DND-41 (cell line): ENCODE data around the gene MTA1.

ENCODE experiments used
- ATAC-seq: fragments of 200-7000 bp; cut with Tn5 transposase; 3 replicates; pipeline ENCODE4 v1.9.1; 2021; ENCODE audit warnings: low read depth; ENCODE audit not compliant: insufficient read depth
- DNase-seq: peaks from one replicate; pipeline ENCODE4 v3.0.0-alpha.2; 2020
- H2AFZ ChIP-seq: 2 replicates; pipeline ENCODE4 v1.6.0; 2012; ENCODE audit warnings: low read depth, low read length
- H3K27ac ChIP-seq: 2 replicates; pipeline ENCODE4 v1.5.1; 2012; ENCODE audit warnings: low read length, inconsistent platforms
- H3K27me3 ChIP-seq: fragments of 200-600 bp; sonication (generic); 2 replicates; pipeline ENCODE4 v1.6.0; 2012; ENCODE audit warnings: low read length, mild to moderate bottlenecking, inconsistent platforms; ENCODE audit not compliant: insufficient read depth, poor library complexity
- H3K36me3 ChIP-seq: 2 replicates; pipeline ENCODE4 v1.5.1; 2012; ENCODE audit warnings: low read length, inconsistent platforms; ENCODE audit not compliant: insufficient read depth
- H3K4me1 ChIP-seq: 2 replicates; pipeline ENCODE4 v1.5.1; 2012; ENCODE audit warnings: mild to moderate bottlenecking, low read length; ENCODE audit not compliant: insufficient read depth
- H3K4me2 ChIP-seq: 2 replicates; pipeline ENCODE4 v1.6.0; 2012; ENCODE audit warnings: mild to moderate bottlenecking, moderate library complexity, low read length, inconsistent platforms; ENCODE audit not compliant: insufficient read depth
- H3K4me3 ChIP-seq, 2 experiments: fragments of 200-600 bp in 1 of 2; shearing (Covaris generic) in 1 of 2; 2 replicates each; pipeline ENCODE4 v1.5.1; 2012 to 2016; ENCODE audit warnings: inconsistent platforms in 2 of 2, low read length in 2 of 2, mild to moderate bottlenecking in 2 of 2, low read depth in 1 of 2, moderate library complexity in 1 of 2
- H3K79me2 ChIP-seq: 2 replicates; pipeline ENCODE4 v1.6.0; 2012; ENCODE audit warnings: low read length, inconsistent platforms; ENCODE audit not compliant: insufficient read depth
- H3K9ac ChIP-seq: 2 replicates; pipeline ENCODE4 v1.6.0; 2012; ENCODE audit warnings: low read depth, mild to moderate bottlenecking, inconsistent platforms, low read length, moderate library complexity
- H3K9me3 ChIP-seq: 2 replicates; pipeline ENCODE4 v1.5.1; 2012; ENCODE audit warnings: low read length, moderate library complexity, mild to moderate bottlenecking, inconsistent platforms; ENCODE audit not compliant: insufficient read depth, severe bottlenecking
- H4K20me1 ChIP-seq: 2 replicates; pipeline ENCODE4 v1.6.0; 2012; ENCODE audit warnings: low read length; ENCODE audit not compliant: insufficient read depth
- CTCF ChIP-seq: IDR thresholded peaks from 2 replicates; pipeline ENCODE4 v1.5.1; 2012; ENCODE audit warnings: borderline replicate concordance, low read length, moderate library complexity, mild to moderate bottlenecking; ENCODE audit not compliant: poor library complexity, severe bottlenecking; ENCODE audit errors: extremely low read depth
- EZH2 ChIP-seq: IDR thresholded peaks from 3 replicates; pipeline ENCODE4 v1.6.1; 2012; ENCODE audit warnings: borderline replicate concordance, low read depth, mild to moderate bottlenecking, moderate library complexity, low read length, inconsistent platforms; ENCODE audit not compliant: severe bottlenecking

Gene MTA1

GRCh38 chr14:105411985-105412770 is 7.4 kb upstream of the MTA1 start:
- Histone ChIP-seq H3K4me3 (no peak overlapping the region), H3K9ac (no peak overlapping the region), H2AFZ (no peak overlapping the region)

GRCh38 chr14:105412771-105413543 is 6.7 kb upstream of the MTA1 start:
- Histone ChIP-seq H4K20me1 (no peaks in the 10 kb centered on the region), H3K27ac (no peak overlapping the region), H3K79me2 (no peaks in the 10 kb centered on the region), H3K9ac (no peak overlapping the region), H3K4me1 (peaks cover 21% of the 10 kb centered on the region), H2AFZ (no peak overlapping the region), H3K4me2 (no peak overlapping the region), H3K9me3 (no peaks in the 10 kb centered on the region), H3K4me3 (no peak overlapping the region), H3K27me3 (no peaks in the 10 kb centered on the region), H3K36me3 (no peaks in the 10 kb centered on the region; the same call in 1 of the 2 replicates)
- TF ChIP-seq EZH2 = no peak
- no peak for TF ChIP-seq CTCF
- no peak for DNase-seq
- no peak for ATAC-seq

More at GRCh38 chr14:105411985-105412770, 7.4 kb upstream of the MTA1 start:
- Histone ChIP-seq H3K27ac (no peak overlapping the region), H3K79me2 (no peaks in the 10 kb centered on the region), H4K20me1 (no peaks in the 10 kb centered on the region), H3K4me1 (peaks cover 19% of the 10 kb centered on the region), H3K4me2 (no peak overlapping the region), H3K9me3 (no peaks in the 10 kb centered on the region), H3K36me3 (no peaks in the 10 kb centered on the region), H3K27me3 (no peaks in the 10 kb centered on the region)
- TF ChIP-seq EZH2 = no peak
- TF ChIP-seq CTCF = no peak
- DNase-seq (no peak), ATAC-seq (no peak)

- Histone ChIP-seq H3K27ac (no peak overlapping the region), H3K9me3 (no peaks in the 10 kb centered on the region), H3K36me3 (no peaks in the 10 kb centered on the region; the same call in 1 of the 2 replicates), H3K9ac (no peak overlapping the region), H3K4me1 (peaks cover 26% of the 10 kb centered on the region), H3K4me2 (no peak overlapping the region), H3K79me2 (peaks cover 2% of the 10 kb centered on the region; the same call in 1 of the 2 replicates), H4K20me1 (no peaks in the 10 kb centered on the region), H3K27me3 (no peaks in the 10 kb centered on the region), H2AFZ (no peak overlapping the region), H3K4me3 (no peak overlapping the region)
- DNase-seq (no peak), ATAC-seq (no peak)
- TF ChIP-seq CTCF (no peak), EZH2 (no peak)
These were observed 6.1 kb upstream of the MTA1 start for GRCh38 chr14:105413544-105413886.
